IgD-negative memory B cell (primary cell): ENCODE data around the gene FAAP100. TPM values are rescaled to one million over a fixed set of nuclear protein-coding genes. Genes with fewer than 3 reads are reported as not detected.

ENCODE experiments used
- H3K27ac Mint-ChIP-seq, 3 donors: one replicate each; pipeline ENCODE4 v1.8.0; 2020 to 2022; ENCODE audit warnings: mild to moderate bottlenecking in 3 of 3, mixed read lengths in 3 of 3, moderate library complexity in 1 of 3
- H3K27me3 Mint-ChIP-seq: one replicate; pipeline ENCODE4 v1.8.0; 2021; ENCODE audit warnings: mixed read lengths
- H3K36me3 Mint-ChIP-seq: one replicate; pipeline ENCODE4 v1.8.0; 2020; ENCODE audit warnings: mild to moderate bottlenecking, mixed read lengths
- H3K4me1 Mint-ChIP-seq, 3 donors: one replicate each; pipeline ENCODE4 v1.8.0; 2020 to 2022; ENCODE audit warnings: mixed read lengths in 3 of 3, mild to moderate bottlenecking in 1 of 3
- H3K4me3 Mint-ChIP-seq, 4 donors: one replicate each; pipeline ENCODE4 v1.8.0; 2020 to 2022; ENCODE audit warnings: mild to moderate bottlenecking in 4 of 4, mixed read lengths in 4 of 4, moderate library complexity in 3 of 4
- H3K9me3 Mint-ChIP-seq, 3 donors: one replicate each; pipeline ENCODE4 v1.8.0; 2020 to 2021; ENCODE audit warnings: mixed read lengths in 3 of 3, mild to moderate bottlenecking in 1 of 3
- polyA plus RNA-seq: library from polyadenylated mRNA; unstranded; fragments of 300-500 nt; fragmentation: Illumina TruSeq; gene quantifications from one replicate; pipeline ENCODE4 v1.2.3, GENCODE V29; 2021

Gene FAAP100
- polyA plus RNA-seq, 1 donor from 2014 or later: 25.6 TPM

DNA sequence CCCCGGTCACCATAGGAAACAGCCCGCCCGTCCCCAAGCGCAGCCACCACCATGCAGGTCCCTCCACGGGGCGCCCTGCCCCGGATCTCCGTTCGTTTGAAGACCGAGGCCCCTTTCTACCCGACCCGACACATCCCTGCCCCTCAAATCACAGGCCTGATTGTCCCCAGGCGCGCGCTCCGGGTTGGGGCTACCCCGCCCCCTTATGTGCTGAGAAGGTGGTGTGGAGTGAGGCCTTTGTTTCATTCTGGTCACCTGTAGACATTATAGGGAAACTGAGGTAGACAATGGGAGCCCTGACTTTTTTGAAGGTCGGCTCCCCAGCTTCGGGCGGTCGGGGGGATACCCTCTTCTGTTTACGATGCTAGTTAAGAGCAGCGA is 38.8 kb downstream of the FAAP100 start:
- H3K4me3 Mint-ChIP-seq: peak overlapping the region; percentile 86 to 99 (median 96)
- peak overlapping the region; percentile 95 to 99 (median 95) for H3K27ac Mint-ChIP-seq
- peaks cover 31 to 44% (median 39%) of the 10 kb centered on the region in 3 donors for H3K4me1 Mint-ChIP-seq
- peaks cover 24% of the 10 kb centered on the region for H3K36me3 Mint-ChIP-seq
- no peaks in the 10 kb centered on the region for H3K9me3 Mint-ChIP-seq
- no peaks in the 10 kb centered on the region for H3K27me3 Mint-ChIP-seq

DNA sequence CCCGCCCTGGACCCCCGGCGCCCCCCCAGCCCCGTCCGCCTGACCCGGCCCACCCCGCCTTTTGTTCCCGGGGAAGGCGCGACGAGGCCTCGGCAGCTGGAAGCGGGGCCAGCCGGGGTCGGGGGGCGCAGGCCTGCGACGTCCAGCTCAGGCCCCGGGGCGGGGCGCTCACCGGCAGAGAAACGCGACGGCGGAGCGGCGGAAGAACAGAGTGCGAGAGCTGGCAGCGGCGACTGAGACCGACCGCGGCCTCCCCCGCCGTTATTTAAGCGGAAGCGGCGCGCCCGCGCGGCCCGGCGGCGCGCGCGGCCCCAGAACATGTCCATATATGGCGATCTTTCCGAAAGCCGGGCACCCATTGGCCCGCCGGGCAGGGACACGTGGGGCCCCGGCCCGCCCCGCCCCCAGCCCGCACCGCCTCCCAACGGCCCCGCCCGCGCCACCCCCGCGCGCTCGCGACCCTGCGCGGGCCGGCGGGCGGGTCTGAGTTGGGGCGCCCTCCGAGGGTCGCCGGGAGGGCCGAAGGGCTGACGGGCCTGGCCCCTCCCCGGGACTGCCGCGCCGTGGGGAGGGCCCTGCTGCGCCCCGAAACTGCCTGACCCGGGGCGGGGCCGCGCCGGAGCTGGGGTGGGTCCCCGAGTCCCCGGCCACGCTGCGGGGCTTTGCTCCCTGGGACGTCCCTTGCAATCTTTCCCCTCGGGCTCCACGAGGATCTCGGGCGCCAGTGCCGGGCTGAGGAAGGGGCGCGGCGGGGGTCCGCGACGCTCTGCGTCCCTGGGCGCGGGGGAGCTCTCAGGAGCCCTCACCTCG is 39.4 kb downstream of the FAAP100 start, which contains the start of gene ACTG1:
TSS of gene ACTG1 (minus strand) at position 238 of the 810 bp plus-strand sequence. CDS start 445 bp downstream, outside the sequence.
- Mint-ChIP-seq H3K4me3 (peak within 1 kb of the TSS; percentile 94 to 99 (median 97)), H3K36me3 (peaks cover 24% of the 10 kb centered on the region), H3K9me3 (no peaks in the 10 kb centered on the region), H3K4me1 (peaks cover 27 to 38% (median 36%) of the 10 kb centered on the region in 3 donors), H3K27me3 (no peaks in the 10 kb centered on the region), H3K27ac (peak within 1 kb of the TSS; percentile 95 to 99 (median 96))

DNA sequence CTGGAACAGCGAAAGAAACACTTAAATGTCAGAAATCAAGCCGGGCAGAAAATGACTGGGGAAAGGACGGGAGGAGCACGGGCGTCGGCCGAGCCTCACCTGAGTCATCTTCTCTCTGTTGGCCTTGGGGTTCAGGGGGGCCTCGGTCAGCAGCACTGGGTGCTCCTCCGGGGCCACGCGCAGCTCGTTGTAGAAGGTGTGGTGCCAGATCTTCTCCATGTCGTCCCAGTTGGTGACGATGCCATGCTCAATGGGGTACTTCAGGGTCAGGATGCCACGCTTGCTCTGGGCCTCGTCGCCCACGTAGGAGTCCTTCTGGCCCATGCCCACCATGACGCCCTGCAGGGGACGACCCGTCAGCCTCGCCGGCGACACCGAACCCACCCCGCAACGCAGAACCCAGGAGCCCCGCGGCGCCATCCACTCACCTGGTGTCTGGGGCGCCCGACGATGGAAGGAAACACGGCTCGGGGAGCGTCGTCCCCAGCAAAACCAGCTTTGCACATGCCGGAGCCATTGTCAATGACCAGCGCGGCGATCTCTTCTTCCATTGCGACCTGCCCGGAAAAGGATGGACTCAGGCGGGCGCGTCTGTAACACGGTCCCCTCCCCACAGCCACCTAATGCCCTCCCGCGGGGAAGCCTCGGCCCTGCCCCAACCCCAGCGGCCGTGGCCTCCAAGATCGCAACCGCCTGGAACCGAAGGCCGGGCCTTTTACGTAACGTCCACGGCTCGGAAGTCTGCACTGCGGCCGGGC is 40.2 kb downstream of the FAAP100 start:
- Mint-ChIP-seq H3K27ac (peak overlapping the region; percentile 85 to 99 (median 96)), H3K9me3 (no peaks in the 10 kb centered on the region), H3K4me3 (peak overlapping the region; percentile 94 to 99 (median 97)), H3K36me3 (peaks cover 26% of the 10 kb centered on the region), H3K27me3 (no peaks in the 10 kb centered on the region), H3K4me1 (peaks cover 27 to 37% (median 36%) of the 10 kb centered on the region in 3 donors)

DNA sequence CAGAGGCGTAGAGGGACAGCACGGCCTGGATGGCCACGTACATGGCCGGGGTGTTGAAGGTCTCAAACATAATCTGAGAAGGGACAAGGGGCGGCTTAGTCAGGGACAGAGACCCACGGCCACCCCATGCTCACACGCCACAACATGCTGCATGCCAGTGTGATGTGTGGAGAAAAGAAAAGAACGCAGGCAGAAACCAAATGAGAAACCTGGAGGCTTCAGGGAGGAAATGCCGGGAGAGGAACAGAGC is 40.7 kb downstream of the FAAP100 start:
- H3K36me3 Mint-ChIP-seq: peaks cover 26% of the 10 kb centered on the region
- H3K4me1 Mint-ChIP-seq: peaks cover 25 to 37% (median 32%) of the 10 kb centered on the region in 3 donors

DNA sequence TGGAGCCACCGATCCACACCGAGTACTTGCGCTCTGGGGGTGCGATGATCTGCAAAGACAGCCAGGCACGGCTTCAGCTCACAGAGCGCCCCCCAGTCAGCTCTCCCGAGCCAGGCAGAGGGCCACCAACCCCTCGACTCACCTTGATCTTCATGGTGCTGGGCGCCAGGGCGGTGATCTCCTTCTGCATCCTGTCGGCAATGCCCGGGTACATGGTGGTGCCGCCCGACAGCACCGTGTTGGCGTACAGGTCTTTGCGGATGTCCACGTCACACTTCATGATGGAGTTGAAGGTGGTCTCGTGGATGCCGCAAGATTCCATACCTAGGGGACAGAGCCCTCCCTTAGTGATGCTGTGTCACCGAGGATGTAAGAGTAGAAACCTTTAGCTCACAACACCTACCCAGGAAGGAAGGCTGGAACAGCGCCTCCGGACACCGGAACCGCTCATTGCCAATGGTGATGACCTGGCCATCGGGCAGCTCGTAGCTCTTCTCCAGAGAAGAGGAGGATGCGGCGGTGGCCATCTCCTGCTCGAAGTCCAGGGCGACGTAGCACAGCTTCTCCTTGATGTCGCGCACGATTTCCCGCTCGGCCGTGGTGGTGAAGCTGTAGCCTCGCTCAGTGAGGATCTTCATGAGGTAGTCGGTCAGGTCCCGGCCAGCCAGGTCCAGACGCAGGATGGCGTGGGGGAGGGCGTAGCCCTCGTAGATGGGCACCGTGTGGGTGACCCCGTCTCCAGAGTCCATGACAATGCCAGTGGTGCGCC is 41.2 kb downstream of the FAAP100 start:
- Mint-ChIP-seq H3K9me3 (no peaks in the 10 kb centered on the region), H3K27me3 (no peaks in the 10 kb centered on the region), H3K4me1 (peaks cover 25 to 33% (median 27%) of the 10 kb centered on the region in 3 donors), H3K4me3 (peak overlapping the region; percentile 94 to 99 (median 97)), H3K27ac (peak overlapping the region; percentile 85 to 99 (median 96)), H3K36me3 (peaks cover 26% of the 10 kb centered on the region)

More for the DNA sequence above, 40.7 kb downstream of the FAAP100 start:
- no peaks in the 10 kb centered on the region for H3K27me3 Mint-ChIP-seq
- no peaks in the 10 kb centered on the region for H3K9me3 Mint-ChIP-seq
- H3K4me3 Mint-ChIP-seq: peak overlapping the region; percentile 94 to 99 (median 97)
- peak overlapping the region; percentile 85 to 99 (median 96) for H3K27ac Mint-ChIP-seq

DNA sequence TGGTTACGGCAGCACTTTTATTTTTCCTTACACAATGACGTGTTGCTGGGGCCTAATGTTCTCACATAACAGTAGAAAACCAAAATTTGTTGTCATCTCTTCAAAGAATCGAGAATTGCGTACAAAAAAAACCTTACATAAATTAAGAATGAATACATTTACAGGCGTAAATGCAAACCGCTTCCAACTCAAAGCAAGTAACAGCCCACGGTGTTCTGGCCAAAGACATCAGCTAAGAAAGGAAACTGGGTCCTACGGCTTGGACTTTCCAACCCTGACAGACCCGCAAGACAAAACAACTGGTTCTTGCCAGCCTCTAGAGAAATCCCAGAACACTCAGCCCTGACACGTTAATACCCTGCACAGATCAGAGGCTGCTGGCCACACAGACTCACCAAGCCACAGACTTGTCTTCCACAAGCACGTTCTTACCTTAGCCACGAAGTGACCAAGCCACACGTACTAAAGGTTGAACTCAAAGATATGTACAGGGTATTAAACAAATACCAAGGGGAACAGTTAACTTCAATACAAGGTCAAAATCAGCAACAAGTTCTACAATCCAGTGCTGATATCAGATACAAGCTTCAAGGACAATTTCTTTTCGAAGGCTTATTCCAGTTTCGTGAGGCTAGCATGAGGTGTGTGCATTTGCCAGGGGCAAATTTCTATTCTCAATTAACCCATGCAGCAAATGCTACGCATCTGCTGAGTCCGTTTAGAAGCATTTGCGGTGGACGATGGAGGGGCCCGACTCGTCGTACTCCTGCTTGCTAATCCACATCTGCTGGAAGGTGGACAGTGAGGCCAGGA is 42.0 kb downstream of the FAAP100 start:
- Mint-ChIP-seq H3K27ac (peak overlapping the region; percentile 85 to 99 (median 96)), H3K4me3 (peak overlapping the region; percentile 94 to 99 (median 97)), H3K4me1 (peaks cover 25 to 33% (median 27%) of the 10 kb centered on the region in 3 donors), H3K27me3 (no peaks in the 10 kb centered on the region), H3K36me3 (peaks cover 26% of the 10 kb centered on the region), H3K9me3 (no peaks in the 10 kb centered on the region)

DNA sequence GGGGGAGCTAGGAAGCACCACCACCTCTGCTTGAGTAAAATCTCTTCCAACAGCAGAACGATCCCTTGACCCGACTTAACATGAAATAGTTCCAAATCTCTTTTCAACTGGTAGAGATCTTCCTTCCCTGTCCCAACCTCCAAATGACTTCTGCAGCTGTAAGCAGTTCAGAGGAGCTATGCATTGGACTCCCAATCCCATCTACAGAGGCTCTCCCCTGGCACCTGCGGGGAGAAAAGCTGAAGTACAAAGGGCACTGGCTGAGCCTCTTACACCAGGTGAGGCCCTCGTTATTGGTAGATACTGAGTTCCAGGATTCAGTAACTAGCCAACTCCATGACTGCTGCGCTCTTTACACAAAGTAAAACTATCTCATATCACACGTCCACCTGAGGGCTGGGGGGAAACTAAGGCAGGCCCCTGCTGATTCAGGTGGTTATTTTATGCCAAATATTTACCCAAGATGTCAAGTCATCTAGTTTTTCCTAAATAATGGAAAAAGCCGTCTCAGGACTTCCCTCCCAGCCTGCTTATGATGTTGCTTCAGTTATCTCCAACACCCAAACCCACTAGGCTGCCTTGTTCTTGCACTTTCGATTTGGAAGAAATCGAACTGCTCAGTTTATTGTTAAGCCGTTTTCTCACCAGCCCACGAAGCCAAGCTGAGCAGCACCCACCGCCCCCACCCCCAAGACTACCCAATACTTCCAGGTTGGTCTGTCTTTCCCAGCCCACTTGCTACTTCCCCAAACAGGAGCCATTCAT is 42.8 kb downstream of the FAAP100 start:
- no peaks in the 10 kb centered on the region for H3K9me3 Mint-ChIP-seq
- peaks cover 25 to 33% (median 27%) of the 10 kb centered on the region in 3 donors for H3K4me1 Mint-ChIP-seq
- H3K4me3 Mint-ChIP-seq: peak overlapping the region; percentile 94 to 99 (median 97)
- H3K27ac Mint-ChIP-seq: peak overlapping the region; percentile 14 to 99 (median 96)
- no peaks in the 10 kb centered on the region for H3K27me3 Mint-ChIP-seq
- peaks cover 26% of the 10 kb centered on the region for H3K36me3 Mint-ChIP-seq

DNA sequence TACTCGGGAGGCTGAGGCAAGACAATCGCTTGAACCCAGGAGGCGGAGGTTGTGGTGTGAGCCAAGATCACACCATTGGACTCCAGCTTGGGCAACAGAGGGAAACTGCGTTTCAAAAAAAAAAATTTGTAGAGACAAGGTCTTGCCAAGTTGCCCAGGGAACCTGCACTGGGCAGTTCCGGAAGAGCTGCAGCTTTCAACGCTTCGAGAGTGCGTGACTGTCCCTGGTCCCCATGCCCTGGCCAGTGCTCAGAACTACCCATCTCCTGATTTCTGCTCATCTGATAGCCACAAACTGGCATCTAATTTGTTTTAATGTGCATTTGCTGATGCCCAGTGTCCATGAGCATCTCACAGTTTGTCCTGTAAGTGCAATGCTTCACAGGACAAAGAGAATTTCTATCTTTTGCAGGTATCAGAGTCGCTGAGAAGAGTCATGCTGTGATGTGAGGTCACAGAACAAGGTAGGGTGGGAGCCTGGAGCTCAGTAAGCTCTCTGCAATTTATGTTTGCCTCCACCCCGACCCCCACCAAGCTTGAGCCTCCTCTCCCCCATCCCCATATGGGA is 43.4 kb downstream of the FAAP100 start:
- Mint-ChIP-seq H3K9me3 (no peaks in the 10 kb centered on the region), H3K27me3 (no peaks in the 10 kb centered on the region), H3K4me3 (peak overlapping the region; percentile 94 to 99 (median 97)), H3K36me3 (peaks cover 26% of the 10 kb centered on the region), H3K27ac (peak overlapping the region; percentile 2 to 99 (median 96)), H3K4me1 (peaks cover 25 to 33% (median 27%) of the 10 kb centered on the region in 3 donors)

DNA sequence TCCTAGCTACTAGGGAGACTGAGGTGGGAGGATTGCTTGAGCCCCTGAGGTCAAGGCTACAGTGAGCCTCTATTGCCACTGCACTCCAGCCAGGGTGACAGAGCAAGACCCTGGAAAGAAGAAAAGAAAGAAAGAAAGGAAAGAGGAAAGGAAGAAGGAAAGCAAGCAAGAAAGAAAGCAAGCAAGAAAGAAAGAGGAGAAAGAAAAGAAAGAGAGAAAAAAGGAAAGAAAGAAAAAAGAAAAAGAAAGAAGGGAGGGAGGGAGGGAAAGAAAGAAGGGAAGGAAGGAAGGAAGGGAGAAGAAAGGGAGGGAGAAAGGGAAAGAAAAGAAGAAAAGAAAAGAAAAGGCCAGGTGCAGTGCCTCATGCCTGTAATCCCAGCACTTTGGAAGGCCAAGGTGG is 48.5 kb downstream of the FAAP100 start:
- Mint-ChIP-seq H3K27me3 (no peaks in the 10 kb centered on the region), H3K4me3 (no peak overlapping the region), H3K27ac (no peak overlapping the region), H3K9me3 (no peaks in the 10 kb centered on the region), H3K36me3 (peaks cover 3% of the 10 kb centered on the region), H3K4me1 (peaks cover 0 to 2% (median 1%) of the 10 kb centered on the region in 3 donors)

DNA sequence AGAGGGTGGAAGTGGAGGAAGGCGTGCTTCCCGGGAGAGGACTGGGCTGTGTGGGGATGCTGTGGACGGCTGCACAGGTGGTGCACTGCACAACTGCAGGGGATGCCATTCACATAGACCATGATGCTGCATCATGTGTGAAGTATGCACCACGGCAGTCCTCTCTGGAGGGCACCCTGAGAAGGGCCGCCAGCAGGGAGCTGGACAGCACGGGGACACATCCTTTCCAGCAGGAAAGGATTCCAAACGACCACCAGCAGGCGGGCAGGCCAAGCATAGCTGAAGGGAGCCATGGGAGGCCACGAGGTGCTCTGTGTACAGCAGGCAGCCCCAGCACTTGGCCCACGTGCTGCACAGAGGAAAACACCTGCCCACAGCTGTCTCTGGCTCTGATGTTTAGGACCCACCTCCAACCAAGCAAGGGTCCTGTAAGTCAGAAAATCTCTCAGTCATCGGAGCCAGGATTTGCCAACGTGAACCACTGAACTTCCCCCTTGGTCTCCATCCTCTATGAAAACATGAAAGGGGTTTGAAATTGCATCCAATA is 49.6 kb downstream of the FAAP100 start:
- Mint-ChIP-seq H3K4me1 (peaks cover 0 to 2% (median 0%) of the 10 kb centered on the region in 3 donors), H3K27ac (peak overlapping the region in 1 of 3 donors; percentile 68), H3K27me3 (no peaks in the 10 kb centered on the region), H3K9me3 (no peaks in the 10 kb centered on the region), H3K36me3 (peaks cover under 1% of the 10 kb centered on the region), H3K4me3 (peak overlapping the region in 1 of 4 donors; percentile 17)

DNA sequence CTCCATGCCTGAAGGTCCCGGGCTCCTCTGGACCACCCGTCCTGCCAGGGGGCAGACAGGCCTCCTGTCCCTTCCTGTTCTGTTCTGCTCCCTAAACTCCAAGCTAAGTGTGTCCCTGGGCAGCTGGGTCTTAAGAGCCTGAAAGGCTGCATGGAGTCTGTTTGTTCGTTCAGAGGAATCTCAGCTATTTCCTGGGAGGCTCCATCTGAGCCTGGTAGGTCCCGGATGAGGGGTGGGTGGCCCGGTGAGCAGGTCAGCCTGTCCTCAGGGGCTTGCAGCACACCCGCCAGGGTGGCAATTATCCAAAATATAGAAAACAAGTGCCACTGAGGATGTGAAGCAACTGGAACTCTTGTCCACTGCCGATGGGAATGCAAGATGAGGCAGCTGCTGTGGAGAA is 52.1 kb downstream of the FAAP100 start:
- Mint-ChIP-seq H3K4me3 (no peak overlapping the region), H3K27ac (peak overlapping the region in 1 of 3 donors; percentile 57), H3K4me1 (peaks cover 0 to 2% (median 0%) of the 10 kb centered on the region in 3 donors), H3K36me3 (no peaks in the 10 kb centered on the region), H3K27me3 (peaks cover 1% of the 10 kb centered on the region), H3K9me3 (no peaks in the 10 kb centered on the region)

DNA sequence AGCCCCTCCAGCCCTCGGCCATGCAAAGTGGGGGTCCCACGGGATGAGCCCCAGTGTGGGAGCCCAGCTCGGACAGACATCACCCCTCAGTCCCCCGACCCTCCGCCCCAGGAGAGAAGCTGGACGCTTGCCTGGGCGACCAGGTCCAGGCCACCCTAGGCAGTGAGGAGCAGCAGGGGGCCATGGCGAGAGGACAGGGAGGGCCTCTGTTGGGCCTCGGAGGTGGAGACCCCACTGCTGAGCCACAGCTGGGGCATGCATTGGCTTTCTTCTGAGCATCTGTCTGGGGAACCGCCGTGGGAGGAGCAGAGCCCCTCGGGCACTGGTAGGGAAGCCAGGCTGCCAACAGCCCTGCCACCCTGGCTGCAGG is 52.6 kb downstream of the FAAP100 start:
- H3K36me3 Mint-ChIP-seq: no peaks in the 10 kb centered on the region
- H3K27me3 Mint-ChIP-seq: peaks cover 1% of the 10 kb centered on the region
- no peak overlapping the region for H3K27ac Mint-ChIP-seq
- peaks cover 0 to 2% (median 0%) of the 10 kb centered on the region in 3 donors for H3K4me1 Mint-ChIP-seq
- no peak overlapping the region for H3K4me3 Mint-ChIP-seq
- no peaks in the 10 kb centered on the region for H3K9me3 Mint-ChIP-seq
